GM10266 (cell line): Measurements from ENCODE around the gene FMNL3.
A peak's percentile ranks its signal among the peaks of the same experiment; 100 is the strongest.

Experiments
- DNase-seq: peaks from one replicate; pipeline ENCODE4 v3.0.0; 2012; ENCODE audit errors: extremely low spot score
- TF ChIP-seq, protein P1 (sequence below): IDR thresholded peaks from 2 replicates; pipeline ENCODE4 v1.5.1; 2012; ENCODE audit warnings: mild to moderate bottlenecking, low read depth; ENCODE audit not compliant: control insufficient read depth, insufficient read depth; ENCODE audit errors: missing control alignments

Gene FMNL3

DNA sequence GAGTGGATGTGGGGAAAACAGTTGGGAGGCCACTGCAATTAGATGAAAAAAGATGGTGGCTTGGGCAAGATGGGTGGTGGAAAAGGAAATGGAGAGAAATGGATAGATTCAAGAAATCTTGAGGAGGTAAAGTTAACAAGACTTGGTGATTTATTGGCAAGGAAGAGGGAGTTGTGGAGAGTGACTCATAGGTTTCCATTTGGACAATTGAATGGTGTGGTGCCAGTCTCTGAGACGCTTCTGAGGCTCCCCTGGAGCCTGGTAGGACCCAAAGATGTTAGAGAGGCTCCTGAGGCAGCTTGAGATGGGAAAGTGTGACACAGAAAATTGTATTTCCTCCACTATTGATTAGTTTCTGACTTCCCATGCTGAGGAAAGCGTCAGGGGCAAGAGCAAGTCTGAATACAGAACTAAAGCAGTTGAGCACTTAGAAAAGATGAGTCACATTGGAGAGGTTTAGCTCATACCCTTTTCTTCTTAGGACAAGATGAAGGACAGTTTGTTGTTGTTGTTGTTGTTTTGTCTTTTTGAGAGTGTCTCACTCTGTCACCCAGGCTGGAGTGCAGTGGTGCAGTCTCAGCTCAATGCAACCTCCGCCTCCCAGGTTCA lies 79.3 kb downstream of the FMNL3 start:
- no peak for DNase-seq
- TF ChIP-seq, protein P1, sequence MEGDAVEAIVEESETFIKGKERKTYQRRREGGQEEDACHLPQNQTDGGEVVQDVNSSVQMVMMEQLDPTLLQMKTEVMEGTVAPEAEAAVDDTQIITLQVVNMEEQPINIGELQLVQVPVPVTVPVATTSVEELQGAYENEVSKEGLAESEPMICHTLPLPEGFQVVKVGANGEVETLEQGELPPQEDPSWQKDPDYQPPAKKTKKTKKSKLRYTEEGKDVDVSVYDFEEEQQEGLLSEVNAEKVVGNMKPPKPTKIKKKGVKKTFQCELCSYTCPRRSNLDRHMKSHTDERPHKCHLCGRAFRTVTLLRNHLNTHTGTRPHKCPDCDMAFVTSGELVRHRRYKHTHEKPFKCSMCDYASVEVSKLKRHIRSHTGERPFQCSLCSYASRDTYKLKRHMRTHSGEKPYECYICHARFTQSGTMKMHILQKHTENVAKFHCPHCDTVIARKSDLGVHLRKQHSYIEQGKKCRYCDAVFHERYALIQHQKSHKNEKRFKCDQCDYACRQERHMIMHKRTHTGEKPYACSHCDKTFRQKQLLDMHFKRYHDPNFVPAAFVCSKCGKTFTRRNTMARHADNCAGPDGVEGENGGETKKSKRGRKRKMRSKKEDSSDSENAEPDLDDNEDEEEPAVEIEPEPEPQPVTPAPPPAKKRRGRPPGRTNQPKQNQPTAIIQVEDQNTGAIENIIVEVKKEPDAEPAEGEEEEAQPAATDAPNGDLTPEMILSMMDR, result no peak

DNA sequence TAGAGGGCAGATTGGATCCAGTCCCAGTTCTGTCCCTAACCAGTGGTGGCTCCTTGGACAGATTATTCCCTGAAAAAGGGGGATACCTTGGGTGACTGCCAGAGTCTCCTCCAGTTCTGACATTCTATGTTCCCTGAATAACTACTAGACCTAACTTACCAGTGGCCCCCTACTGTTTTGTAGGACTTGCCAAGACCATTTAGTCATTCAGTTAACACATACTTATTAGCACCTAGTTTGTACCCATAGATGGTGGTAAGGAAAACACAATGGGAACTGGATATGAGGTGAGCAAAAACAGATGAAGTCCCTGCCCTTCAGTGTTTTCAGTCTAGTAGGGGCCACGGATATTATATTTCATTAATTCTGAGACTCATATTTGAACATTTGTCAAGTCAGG lies 80.4 kb downstream of the FMNL3 start:
- DNase-seq, result no peak
- TF ChIP-seq, protein P1, result no peak

DNA sequence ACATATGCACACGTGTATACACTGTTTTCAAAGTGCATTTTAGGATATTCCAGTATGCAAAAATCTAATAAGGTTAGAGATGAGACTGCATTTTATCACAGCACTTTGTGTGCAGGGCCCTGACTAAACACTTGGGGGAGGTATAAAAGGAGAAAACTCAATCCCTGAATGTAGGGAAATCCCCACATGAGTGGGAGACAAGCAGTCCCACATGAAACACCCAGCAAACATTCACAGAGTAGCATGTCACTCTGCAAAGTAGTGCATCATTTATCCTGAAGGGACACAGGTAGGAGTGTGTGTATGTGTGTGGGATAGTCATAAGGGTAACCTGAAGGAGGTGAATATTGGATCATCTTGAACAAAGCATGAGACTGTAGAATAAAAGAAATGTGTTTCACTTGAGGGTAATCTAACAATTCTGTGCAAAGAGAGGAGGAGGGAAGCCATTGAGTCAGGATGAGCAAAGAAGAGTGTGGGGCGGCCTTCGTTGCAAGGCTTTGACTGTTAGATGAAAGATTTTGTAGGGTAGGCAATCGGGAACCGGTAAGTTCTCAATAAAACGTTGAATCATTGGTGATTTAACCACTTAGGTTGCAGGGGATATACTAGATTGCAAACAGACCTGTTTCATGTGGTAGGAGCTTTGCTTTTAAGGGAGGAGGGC lies 80.9 kb downstream of the FMNL3 start:
- DNase-seq, result peak; percentile 66
- TF ChIP-seq, protein P1, result peak; percentile 28

DNA sequence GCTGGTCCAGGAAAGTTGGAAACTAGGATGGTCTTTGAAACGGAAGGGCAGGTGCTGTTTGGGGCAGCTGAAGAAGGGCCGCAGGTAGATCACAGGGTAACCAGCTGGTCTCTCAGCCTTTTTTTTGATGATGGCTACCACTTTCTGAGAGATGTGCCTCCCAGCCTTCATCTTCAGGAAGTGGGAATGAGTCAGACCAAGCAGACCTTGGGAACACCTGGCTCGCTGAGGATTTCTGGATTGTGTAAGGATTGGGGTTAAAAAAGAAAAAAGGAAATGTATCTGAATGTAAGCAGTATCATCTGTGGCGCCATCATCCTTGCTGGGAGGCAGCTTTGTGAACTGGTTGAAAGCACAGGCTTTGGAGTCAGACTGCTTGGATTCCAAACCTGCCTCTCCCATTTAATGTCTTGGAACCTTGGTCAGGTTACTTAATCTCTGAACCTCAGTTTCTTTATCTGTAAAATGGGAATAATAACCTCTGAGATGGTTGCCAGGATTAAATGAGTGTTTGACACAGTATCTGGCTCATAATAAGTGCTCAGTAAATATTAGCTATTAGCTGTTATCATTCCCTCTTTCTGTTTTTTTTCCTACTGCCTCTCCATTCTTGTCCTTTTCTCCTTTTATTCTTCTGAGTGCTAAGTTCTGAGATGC lies 82.2 kb downstream of the FMNL3 start:
- TF ChIP-seq, protein P1, result no peak
- no peak for DNase-seq

DNA sequence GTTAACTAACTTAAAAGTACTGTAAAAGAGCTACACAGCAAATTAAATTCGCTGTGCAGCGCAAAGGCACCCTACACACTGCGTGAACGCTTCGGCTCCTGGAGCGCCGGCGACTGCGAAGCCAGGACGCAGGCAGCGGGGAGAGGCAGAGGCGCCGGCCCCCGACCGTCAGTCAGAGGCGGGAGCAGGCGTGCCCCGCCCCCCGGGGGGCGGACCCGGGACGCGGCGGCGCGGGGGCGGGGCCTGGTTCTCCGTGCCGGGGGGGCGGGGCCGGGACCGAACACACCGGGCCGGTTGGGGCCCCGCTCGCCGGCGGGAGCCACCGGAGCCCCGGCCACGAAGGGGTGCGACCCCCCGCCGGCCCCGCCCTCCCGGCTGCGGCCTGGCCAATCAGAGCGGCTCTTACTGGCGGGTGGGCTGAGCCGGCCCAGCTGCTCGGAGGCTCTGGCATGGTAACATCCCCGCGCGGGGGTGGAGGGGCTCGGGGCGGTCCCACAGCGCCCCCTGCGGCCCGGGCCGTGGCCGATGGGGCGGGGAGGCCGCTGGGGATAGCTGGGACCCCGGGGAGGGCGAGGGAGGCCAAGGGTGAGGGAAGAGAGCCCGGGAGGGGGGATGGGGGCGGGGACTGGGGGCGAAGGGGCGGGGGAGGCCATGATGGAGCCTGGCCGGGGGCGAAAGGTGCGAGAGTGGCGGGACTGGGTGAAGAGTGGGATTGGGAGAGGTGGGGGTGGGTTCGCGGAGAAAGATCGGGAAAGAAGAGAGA lies 83.9 kb downstream of the FMNL3 start, which contains the start of gene PRPF40B:
Gene PRPF40B, plus strand, starts transcription at position 420 of the 763 bp plus-strand sequence. Its CDS starts 30 bp downstream, at position 450.
- DNase-seq, result peak; percentile 98
- TF ChIP-seq, protein P1, result peak; percentile 77

DNA sequence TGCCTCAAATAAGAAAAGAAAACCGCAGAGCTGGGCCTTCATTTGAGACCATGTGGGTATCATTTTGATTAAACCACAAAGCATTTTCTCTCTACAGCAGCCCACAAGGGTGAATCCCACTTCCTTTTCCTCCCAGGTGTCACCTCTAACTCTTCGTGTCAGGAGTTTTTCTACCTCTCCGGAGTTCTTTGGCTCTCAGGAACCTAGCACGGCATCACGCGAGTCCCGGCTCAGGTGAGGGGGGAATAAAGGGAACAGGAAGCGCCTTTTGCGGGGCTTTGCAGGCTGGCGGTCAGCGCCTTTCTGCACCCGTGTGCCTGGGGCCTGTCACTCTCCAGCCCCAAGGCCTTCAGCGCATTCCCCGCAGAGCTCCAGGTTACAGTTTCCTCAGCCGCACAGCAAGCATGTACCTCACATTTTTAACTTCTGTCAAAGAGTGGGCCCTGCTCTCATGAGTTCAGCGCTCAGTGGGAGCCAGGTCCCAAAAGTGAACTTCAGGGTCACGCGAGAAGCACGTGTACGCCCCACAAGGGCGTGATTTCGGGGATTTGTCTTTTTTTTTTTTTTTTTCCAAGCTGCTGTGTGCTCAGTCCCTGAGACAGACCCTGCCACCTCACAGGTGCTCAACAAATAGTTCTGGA lies 84.6 kb downstream of the FMNL3 start:
- DNase-seq, result peak; percentile 53
- TF ChIP-seq, protein P1, result no peak
